Stimulated activated naive CD8-positive, alpha-beta T cell treated with anti-CD3 and anti-CD28 coated beads, Interleukin-15, Interleukin-2, amounts not matched to agents 100 U/mL and 50 U/mL, for 24 hours (primary cell): ENCODE measurements around the gene GJA8.
"Not testable (repeated sequence)": the region's sequence is repeated elsewhere in the genome, so short reads cannot be mapped to it uniquely, and the experiment has no call there.

ENCODE experiments used
- ATAC-seq: fragments of 150-1000 bp; cut with Tn5 transposase; one replicate; pipeline ENCODE4 v1.10.0; 2021
- DNase-seq: peaks from one replicate; pipeline ENCODE4 v3.0.0; 2021

Gene GJA8

DNA sequence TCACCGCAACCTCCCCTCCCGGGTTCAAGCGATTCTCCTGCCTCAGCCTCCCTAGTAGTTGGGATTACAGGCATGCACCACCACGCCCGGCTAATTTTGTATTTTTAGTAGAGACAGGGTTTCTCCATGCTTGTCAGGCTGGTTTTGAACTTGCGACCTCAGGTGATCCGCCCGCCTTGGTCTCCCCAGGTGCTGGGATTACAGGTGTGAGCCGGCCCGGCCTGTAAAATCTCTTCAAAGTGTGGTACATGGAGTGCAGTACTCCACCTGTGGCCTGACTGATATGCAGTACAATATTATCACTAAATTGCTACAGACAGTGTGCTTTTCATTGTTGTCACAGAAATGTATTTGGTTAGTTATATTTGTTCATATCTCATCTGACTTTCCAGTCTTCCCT lies 25.1 kb downstream of the GJA8 start:
- ATAC-seq, DNase-seq: not testable (repeated sequence)

DNA sequence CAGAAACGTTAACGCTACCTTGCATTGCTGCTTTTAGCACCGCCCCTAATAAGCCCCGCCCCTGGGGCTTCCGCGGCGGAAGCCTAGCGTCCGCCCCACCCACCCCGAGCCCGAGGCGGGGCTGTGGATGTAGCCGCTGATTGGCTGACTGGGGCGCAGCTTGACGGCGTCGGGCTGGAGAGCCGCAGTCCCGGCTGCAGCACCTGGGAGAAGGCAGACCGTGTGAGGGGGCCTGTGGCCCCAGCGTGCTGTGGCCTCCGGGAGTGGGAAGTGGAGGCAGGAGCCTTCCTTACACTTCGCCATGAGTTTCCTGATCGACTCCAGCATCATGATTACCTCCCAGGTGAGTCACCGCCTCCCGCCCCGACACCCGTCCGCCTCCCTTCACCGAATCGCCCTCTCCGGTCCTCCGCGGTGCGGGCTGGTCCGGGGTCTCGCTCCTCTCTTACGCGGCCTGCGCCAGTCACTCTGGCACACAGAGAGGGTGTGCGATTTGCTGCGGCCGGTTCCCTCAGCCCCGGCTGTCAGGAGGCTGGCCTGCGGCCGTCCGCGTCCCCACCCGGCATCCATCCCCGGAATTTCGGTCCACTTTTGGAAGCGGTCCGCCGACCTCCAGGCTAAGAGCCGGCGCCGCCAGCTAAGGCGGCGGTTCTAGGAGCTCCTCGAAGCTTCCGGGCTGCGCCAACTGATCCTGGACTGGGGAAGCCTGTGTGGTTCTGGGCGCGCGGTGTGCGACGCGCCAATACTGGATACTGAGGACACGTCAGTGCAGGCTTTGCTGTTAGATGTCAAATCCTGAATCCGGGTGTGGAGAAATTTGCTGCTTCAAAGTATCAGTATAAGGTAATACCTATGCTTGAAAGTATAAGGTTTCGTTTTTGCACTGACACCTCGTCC lies 25.9 kb downstream of the GJA8 start, which contains the start of gene GPR89B:
TSS of gene GPR89B (plus strand) at position 185 of the 897 bp plus-strand sequence. CDS start at position 302, 117 bp downstream.
- peak; percentile 90 for DNase-seq
- ATAC-seq = peak; percentile 97

DNA sequence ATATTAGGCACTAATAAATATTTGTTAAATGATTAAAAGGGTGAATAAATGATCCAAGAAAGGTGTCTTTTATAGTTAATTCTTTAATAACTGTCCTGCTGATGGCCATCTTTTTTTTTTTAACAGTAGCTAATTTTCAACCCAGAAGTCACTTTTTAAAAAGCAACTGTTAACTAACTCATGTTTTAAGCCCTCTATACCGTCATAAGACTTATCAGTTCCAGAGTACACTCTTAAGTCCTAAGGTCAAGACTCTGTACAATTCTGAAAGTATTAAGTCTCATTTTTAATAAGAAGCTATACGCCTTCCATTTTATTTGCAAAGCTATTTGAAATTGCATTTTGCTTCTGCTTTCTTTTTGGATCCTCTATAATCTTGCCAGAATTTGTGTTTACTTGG lies 28.5 kb downstream of the GJA8 start:
- ATAC-seq, DNase-seq: not testable (repeated sequence)

DNA sequence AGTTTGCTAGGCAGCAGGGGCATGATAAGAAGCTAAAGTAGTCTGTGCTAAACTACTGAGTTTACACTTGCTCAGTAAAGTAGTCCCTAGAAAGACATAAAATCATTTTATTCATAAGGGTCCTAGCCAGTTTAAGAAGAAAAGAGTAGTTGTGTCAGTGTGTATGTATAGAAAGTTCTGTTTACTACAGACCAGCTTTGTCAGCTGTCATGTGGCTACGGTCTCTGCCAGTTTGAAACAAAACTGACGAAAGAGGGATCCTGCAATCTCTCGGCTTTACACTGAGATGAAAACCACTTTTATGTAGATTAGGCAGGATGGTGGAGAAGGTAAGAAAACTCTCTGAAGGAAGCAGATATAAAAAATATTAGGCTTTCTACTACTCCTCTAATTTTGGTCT lies 32.7 kb downstream of the GJA8 start:
- ATAC-seq, DNase-seq: not testable (repeated sequence)

DNA sequence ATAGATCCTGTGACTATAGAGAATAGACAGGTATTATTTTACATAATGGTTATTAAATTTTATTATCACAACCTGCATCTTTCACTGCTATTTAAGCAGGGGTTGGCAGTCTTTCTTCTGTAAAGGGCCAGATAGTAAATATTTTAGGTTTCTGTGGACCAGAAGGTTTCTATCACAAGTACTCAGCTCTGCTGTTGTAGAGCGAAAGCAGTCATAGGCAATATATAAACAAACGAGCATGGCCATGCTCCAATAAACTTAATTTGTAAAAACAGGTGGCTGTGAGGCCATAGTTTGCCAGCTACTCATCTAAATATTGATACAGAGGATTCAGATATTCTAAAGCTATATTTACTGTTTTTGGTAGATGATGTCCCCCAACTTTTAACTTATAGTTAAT lies 37.9 kb downstream of the GJA8 start:
- ATAC-seq, DNase-seq: not testable (repeated sequence)

DNA sequence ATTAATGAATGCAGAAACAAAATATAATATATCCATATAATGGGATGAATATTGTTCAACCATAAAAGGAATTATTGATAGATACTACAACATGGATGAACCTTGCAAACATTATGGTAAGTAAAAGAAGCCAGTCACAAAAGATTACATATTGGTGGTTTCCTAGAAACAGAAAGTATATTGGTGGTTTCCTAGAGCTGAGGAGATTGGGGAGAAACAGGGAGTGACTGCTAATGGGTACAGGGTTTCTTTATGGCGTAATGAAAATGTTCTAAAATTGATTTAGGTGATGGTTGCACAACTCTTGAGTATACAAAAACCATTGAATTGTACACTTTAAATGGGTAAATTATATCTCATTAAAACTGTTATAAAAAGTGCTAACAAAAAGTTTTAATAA lies 40.0 kb downstream of the GJA8 start:
- ATAC-seq, DNase-seq: not testable (repeated sequence)

DNA sequence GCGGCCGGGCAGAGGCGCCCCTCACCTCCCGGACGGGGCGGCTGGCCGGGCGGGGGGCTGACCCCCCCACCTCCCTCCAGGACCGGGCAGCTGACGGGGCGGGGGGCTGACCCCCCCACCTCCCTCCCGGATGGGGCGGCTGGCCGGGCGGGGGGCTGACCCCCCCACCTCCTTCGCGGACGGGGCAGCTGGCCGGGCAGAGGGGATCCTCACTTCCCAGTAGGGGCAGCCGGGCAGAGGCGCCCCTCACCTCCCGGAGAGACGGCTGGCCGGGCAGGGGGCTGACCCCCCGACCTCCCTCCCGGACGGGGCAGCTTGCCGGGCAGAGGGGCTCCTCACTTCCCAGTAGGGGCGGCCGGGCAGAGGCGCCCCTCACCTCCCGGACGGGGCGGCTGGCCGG lies 46.9 kb downstream of the GJA8 start:
- not testable (repeated sequence) for ATAC-seq, DNase-seq
